NK-92 treated with Interleukin-12 subunit alpha and Interleukin-12 subunit beta, amount 100 ng/mL, for 24 hours (cell line): Measurements from ENCODE around the gene CARD9.

Source experiments
- DNase-seq: peaks from one replicate; lab custom pipeline; 2025; lab: John Stamatoyannopoulos, UW

CARD9 gene

DNA sequence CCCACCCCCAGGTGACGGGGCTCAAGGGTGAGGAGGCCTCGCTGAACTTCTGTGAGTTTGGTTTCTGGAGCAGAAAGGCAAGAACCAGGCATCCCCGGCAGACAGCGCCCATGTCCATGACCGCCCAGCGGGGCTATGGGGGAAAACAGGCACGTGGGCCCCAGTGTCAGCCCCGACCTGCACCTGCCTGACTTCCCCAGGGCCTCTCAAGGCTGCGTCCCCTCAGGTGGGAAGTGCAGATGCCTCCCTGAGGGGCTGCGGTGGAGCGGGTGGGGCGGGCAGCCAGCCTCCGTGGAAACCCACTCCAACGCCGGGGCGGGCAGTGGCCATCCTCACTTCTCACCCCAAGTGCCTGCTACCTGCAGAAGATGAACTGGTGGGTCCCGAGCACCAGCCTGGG is 6.9 kb upstream of the CARD9 start:
- no peak for DNase-seq

DNA sequence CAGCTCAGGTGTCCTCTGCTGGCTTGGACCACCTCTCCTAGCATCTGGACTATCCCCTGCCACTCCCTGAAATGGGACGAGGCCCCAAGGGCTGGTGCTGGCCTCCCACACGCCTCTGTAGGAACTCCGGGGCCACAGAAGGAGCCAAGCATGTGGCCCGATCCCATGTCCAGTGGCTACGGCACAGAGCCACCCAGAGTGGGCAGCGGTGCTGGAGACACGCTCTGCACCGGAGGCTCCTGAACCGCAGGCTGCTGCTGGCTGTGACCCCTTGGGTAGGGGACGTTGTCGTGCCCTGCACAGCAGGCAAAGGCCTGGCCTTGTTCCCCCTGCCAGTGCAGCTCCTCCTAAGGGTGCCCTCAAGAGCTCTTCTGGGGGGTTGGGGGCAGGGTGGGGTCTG is 6.4 kb upstream of the CARD9 start:
- no peak for DNase-seq

- DNase-seq = no peak
Measured at GRCh38 chr9:136379401-136379800, 5.9 kb upstream of the CARD9 start.

DNA sequence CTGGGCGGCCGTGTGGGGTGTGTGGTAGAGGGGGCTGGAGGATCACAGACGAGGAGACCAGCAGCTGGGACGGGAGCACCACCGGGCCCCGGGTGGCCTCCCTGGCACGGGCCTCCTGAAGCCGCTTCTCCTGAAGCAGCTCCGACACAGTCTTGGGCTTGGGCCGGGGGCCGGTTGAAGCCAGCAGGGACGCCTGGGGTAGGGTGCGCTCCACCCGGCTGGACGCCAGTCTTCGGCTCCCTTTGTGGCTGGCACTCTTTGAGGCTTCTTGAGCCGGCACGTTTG is 5.5 kb upstream of the CARD9 start:
- no peak for DNase-seq

- no peak for DNase-seq
Measured at GRCh38 chr9:136378170-136379002, 4.9 kb upstream of the CARD9 start.

- no peak for DNase-seq
Measured at GRCh38 chr9:136377341-136378169, 4.1 kb upstream of the CARD9 start.

GRCh38 chr9:136376457-136376856 is 3.0 kb upstream of the CARD9 start:
- no peak for DNase-seq

DNA sequence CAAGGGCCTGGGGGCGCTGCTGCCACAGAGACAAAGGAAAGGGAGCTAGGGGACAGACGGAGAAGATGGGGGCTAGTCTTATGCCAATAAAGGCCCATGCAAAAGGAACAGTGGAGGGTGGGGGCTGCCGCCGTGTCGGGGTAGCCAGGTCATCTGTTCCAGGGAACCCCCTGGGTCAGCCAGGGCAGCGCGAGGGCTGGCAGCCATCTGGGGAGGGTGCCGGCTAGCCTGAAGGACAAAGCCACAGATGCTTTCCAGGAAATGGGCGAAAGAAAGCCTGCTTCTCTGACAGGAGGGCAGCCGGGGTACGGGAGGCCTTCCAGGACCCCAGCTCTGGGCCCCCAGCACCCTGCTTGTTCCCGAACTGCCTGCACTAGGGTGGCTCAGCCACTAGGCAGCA is 1.6 kb upstream of the CARD9 start:
- no peak for DNase-seq

- DNase-seq = no peak
Measured at GRCh38 chr9:136374183-136374575, 710 bp upstream of the CARD9 start.

GRCh38 chr9:136372561-136373299 is 739 bp downstream of the CARD9 start:
- DNase-seq = no peak

DNA sequence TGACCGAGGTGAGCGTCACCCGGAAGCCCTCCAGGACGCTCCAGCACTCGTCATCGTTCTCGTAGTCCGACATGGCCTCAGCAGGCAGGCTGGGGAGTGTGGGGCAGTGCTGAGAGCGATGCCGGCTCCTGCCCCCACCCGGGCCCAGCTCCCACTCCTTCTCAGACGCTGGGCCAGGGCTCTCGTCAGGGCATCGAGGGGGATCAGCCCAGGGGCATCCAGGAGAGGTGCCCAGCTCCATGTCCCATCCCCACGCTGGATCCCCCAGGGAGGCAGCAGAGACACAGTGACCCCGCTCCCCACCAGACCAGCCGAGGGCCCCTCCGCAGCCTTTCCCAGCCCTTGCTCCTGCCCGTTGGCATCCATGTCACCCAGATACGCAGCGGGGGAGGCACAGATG is 1.5 kb downstream of the CARD9 start:
- DNase-seq = no peak

- no peak for DNase-seq
Measured at GRCh38 chr9:136371533-136371880, 2.0 kb downstream of the CARD9 start.

- DNase-seq = no peak
Measured at GRCh38 chr9:136370687-136371532, 2.6 kb downstream of the CARD9 start.

- DNase-seq = no peak
Measured at GRCh38 chr9:136370037-136370436, 3.4 kb downstream of the CARD9 start.

- no peak for DNase-seq
Measured at GRCh38 chr9:136368190-136368589, 5.3 kb downstream of the CARD9 start.

DNA sequence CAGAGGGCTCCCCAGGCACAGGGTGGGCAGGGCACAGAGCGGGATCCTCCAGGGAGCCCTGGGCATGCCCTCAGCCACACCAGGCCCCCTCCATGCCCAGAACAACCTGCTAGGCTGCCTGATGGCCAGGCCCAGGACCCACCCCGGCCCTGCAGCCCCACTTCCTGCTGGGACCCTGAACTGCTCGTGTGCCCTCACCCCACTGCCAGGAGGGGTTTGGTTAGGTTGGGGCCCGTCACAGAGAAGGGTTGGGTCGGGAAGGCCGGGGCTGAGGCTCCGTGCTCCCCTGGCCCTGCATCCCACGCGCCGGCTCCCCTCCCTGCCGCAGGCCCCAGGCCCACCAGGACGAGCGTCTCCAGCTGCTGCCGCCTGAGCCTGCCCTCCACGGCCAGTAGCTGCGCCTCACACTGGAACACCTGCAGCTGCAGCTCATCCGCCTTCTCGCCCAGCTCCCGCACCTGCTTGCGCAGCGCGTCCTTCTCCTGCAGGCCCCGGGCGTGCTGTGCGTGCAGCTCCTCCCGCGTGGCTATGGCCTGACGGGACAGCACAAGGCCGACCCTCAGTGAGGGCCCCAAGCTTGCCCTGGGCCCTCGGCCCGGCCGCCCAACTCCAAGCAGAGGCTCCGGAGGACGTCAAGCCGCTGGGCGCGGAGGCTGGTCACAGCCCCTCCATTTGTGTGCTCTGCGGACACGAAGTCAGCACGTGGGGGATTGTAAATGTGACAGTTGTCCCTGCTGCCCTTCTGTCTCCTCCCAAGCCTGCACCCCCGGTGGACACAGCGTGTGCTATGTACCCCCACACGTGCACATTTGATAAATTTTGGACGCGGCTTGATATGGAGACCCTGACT is 5.9 kb downstream of the CARD9 start:
- no peak for DNase-seq

DNA sequence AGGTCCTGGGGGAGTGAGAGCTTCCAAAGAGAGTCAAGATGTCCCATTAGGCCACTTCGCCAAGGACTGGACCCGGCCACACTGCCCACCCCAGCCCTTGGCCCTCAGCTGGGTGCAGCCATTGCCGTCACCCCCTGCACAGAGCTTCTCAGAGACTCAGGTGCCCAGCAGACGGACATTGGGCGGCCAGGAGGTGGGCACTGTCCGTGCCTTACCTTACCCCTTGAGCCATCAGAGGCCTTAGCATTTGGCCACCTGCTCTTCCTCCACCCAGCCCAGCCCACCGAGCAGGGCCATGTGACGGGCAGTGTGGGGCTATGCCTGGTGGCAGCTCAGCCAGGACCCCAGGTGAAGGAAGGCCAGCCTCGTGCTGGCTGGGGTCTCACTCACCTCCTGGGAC is 6.6 kb downstream of the CARD9 start:
- DNase-seq = no peak

DNA sequence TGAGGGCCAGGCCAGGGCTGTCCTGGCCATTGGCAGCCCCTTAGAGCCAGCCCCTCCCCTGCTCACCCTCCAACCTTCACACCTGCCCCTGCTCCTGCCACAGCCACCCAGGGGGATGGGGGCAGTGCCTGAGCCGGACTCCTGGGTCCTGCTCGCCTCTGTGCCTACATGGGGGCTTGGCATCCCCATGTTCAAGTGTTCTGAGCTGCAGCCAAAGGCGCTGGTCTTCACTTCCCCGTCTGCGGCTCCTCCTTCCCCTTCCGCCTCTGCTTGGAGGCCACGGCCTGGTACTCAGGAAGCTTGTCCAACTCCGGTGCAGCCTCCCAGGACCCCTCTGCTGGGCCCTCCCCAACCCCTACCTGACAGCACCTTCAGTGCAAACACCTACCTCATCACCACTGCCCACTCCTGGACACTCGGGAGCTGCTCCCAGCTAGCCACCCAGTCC is 7.7 kb downstream of the CARD9 start:
- no peak for DNase-seq

DNA sequence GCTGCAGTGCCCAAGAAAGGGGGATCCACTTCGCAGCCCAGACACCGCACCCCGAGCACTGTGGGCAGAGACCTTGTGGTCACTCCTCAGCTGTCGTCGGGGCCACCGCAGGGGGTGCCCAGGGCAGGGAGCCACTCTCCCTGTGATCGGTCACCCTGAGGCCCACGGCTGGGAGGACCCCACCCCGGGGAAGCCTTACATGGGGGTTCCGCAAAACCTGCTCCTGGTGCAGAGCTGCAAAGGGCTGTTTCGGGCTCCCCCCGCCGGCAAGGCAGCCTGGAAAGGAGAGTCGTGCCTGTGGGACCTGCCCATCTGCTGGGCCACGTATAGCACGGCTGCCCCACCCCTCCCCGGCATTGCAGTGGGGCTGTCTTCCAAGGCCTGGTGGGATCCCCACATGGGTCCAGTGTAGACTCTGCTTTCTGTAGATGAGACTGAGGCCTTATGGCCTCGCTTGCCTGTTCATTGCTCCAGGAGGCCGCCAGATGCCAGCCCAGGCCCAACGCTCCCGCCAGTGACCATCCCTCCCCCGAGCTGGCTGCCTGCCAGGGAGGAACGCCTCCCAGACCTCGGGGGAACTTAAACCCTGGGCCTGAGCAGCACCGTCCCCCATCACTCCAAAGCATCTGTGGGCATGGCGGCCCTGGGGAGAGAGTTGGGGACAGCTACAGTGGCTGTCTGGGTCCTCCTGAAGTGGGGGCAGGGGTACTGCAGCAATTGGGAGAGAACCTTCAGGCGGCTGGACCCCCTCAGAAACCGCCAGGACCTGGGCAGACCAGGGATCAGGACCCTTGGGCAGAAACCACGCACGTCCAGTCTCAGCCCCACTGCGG is 8.3 kb downstream of the CARD9 start:
- no peak for DNase-seq
